G401.6 (cell line): ENCODE results near the gene ZMIZ1.

ENCODE experiments used
- FAIRE-seq: peaks from 2 replicates; lab custom pipeline; 2012; peaks lifted over from hg19 to GRCh38; lab: Jason Lieb, UNC

Gene ZMIZ1

DNA sequence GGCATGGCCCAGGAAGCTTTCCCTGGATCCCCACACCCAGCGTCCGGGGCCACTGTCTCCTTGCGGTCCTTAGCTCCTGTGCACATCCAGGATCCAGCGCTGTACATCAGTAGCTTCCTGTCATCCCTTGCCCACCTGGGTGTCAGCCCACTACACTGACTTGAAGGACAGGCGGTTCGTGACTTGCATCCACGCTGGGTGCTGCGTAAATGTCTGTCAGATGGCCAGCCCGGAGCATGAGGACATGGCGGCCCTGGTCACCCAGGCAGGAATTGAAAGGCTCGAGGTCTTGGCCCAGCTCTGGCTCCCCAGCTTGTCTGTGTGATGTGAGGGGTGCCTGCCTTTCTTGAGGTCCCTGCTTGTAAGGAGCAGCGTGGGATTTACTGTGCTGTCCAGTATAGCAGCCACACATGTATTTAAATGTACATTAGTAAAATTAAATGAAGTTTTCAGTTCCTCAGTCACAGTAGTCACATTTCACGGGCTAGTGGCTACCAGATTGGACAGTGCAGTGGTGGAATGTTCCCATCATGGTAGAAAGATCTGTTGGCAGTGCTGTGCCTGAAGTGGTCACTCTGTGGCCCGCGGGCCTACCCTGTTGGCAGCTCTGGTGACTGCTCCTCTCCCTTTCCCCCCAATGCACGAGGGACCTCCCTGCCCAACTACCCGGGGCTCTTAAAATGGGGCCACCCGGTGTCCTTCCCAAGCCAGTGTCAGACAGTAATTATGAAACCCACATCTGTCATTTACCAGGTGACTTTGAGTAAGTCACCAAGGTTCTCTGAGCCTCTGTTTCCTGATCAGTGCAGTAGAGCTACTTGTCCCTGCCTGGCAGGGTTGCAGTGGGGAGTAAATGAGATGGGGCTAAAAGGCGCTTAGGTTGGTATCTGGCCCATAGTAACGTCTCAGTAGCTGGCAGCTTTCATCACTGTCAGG, 180.7 kb downstream of the ZMIZ1 start:
- FAIRE-seq: no peak

DNA sequence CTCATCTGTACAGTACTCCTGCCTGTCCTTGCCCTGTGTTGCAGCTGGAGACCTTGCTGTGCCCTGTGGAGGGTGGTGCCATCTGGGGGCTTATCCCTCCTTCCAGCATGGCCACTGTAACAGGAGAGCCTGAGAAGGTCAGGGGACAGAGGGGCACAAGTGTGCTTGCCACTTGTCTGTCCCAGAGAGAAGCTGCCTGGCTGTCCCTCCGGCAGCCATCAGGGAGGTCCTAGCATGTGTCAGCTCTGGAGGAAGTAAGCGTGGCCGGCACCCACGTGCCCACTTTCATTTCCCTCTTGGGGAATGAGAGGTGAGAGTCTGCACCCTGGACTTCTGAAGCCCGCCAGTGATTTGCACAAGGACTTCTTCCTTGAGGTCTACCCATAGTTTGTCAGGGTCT, 181.5 kb downstream of the ZMIZ1 start:
- no peak for FAIRE-seq

DNA sequence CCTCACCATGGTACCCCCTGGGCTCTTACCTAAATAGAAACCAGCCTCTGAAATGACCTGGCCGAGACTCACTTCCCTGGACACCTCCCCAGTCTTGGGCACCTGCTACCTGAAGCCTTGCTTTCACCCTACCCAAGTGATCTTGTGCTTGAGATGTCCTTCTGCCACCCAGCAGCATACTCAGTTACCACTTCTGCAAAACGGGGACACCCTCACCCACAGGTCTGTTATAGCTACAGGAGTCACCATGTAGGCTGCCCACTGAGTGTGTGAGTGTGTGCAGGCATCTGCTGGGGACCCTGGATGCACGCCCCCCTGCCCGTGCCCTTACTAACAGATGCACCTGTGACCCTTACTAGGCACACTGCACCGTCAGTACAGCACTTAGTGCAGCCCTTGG, 183.7 kb downstream of the ZMIZ1 start:
- no peak for FAIRE-seq

DNA sequence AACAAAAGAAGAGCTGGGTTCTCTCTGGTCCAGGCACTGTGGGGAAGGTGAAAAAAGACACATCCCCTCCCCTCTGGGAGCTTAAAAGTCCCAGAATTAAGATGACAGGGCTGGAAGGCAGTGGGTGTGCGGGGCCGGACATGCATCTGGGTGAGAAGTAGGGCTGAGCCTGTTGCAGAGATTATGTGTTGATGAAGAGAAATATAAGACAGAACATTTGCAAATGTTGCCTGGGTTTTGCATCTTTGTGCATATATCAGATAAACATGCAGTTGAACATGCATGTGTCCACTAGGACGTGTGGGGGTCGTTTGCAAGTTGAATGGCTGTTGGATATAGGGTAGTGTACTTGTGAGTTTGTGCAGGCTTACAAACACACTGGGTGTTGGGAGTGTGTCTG, 184.2 kb downstream of the ZMIZ1 start:
- FAIRE-seq: no peak

DNA sequence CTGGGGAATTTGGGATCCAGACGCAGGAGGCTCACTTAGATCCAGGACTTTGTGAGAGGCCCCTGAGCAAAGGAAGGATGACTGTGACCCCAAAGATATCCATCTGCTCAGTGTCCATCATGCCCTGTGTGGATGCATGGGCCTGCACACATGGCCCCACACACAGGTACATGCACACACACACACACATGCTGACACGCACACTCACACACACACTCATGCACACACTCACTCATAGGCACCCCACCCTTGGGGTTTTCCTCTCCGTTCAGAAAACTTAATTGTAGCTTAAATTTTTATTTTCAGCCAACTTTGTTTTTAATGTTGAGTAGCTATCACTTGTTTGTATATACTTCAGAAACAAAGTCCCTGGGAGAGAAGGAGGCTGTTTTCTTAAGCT, 184.9 kb downstream of the ZMIZ1 start:
- no peak for FAIRE-seq

DNA sequence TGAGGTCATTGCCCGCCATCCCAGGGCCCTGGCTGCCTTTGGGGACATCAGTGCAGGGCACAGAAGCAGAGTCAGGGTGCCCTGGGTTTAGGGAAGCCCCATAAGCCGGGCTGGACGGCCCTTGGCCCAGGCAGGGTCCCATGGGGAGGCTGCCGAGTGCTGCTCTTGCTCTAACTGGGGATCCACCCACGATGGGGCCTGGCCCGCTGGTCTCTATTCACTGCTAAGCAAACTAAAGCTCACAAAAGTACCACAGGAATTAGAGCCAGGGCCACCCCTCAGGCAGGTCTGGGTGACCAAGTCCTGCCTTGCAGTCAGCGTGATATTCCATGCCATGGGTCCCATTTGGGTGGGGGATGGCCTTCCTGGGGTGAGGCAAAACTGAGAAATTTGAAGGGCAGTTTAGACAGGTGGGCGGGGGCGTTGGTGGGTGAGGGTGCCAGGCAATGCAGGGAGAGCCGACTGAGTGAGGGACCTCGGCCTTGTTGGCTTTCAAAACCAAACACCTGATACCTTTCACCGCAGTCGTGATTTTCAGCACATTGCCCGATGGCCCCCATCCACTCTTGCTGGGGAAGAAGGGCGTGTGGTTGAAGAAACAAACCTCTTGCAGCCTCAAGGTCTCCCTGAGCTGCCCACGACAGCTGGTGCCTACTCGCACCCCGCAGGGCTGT, 185.7 kb downstream of the ZMIZ1 start:
- FAIRE-seq: no peak

DNA sequence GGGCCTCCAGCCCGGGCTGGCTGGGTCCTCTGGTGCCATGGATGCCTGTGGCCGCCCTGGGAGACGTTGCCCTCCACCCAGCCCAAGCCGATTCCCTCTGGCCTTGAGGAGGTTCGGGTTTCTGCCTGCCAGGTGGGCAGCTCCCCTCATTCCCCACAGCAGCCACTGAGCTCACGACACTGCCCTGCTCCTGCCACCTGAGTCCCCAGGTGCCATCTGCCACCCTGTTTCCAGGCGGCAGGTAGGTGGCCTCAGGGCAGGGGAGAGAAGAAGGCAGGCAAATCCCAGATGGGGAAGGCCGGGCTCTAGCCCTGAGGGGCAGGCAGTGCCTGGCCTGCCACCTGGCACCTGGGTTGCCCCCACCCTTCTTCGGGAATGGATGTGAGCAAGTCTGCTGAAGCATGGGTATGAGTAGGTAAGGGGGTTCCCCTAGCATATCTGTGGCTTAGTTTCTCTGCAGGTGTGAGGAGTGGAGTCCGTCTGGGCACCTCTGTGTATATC, 186.3 kb downstream of the ZMIZ1 start:
- no peak for FAIRE-seq

DNA sequence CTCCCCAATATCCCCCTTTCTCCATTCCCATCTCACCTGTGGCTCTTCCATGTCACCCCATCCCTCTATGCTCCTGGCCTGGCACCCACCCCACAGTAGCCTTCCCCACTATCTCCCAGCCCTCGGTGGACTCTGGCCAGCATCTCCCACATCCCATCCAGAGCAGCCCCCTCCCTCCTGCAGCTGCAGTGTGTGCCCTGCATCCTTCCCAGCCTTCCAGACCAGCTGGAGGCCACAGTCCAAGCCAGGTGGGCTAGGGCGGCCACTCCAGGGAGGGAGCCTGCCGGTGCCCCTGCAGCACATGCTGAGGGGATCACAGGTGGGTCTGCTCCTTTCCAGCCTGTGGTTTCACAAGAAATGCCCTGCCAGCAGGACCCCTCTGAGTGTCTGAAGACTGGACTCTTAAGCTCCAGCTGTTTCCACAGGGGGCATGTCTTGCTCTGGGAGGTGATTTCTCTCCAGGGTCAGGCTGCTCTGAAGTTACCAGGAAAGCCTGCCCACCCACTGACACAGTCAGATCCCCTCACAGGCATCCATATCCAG, 187.6 kb downstream of the ZMIZ1 start:
- no peak for FAIRE-seq

DNA sequence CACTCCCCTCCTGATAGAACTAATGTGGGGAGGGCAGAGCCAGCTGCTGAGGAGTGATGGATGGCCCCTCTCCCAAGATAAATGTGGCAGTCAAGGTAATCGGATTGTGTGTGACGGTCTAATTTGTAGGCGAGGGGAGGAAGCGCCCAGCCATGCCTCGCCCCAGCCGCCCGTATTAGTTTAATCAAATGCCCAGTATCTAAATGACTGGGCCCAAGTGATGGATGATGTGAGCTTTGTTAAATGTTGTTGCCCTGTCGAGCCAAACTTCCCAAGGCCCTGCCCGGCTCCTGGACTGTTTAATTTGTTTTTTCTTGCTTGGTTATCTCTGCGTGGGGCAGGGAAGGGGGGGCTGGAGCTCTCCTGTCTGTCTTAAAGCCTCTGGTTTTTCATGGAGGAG, 190.1 kb downstream of the ZMIZ1 start:
- FAIRE-seq: no peak

DNA sequence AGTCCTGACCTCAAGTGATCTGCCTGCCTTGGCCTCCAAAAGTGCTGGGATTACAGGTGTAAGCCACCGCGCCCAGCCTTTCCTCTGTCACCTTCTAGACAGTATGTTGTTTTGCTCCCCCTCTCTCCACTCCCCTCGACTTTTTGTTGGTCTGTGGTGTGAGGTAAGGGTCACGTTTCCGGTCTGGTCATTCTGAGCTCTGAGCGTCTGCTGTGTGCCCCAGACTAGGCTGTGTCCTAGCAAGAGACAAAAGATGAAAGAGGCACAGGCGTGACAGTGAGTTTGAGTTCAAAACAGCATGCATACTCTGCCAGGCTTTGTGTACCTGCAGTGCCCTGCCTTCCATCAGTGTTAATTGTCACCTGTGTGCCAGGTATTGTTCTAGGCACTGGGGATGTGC, 191.1 kb downstream of the ZMIZ1 start:
- no peak for FAIRE-seq

DNA sequence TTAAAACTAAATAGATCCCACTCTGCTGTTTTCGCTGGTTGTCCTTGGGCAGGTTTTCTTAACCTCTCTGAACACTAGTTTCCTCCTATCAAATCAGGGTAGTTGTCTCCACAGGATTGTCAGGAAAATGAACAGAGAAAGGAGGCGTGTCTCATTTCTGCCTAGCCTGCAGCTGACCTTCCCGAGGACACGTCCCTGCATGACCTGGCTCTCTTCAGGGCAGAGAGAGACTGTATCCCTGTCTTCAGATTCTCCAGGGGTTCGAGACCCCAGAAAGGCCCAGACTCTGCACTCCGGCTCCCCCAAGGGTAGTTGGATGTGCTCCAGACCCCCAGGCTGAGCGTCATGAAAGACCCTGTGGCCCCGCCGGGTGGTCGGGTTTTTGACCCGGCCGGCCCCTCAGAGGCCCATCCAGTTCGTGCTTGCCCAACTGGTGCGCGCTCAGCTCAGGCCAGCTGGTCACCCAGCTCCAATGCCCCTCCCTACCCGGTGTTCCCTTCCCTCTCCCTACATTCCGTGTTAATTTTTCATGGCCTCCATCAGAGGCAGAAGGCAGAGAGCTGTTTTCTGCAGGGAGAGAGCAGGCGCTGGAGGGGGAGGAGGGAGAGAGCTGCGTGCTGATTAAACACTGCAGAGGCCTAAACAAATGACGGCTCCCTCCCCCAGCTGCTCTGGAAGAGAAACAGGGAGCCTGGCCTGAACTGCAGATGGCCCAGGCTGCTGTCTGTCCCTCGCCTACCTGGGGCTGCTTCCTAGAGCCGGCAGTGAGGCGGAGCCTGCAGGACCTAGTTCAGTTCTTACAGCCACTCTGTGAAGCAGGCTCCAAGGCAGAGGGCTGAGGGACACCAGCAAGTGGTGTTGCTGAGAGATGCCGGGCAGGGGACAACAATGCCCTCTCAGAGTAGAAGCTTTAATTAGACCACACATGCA, 192.3 kb downstream of the ZMIZ1 start:
- no peak for FAIRE-seq

DNA sequence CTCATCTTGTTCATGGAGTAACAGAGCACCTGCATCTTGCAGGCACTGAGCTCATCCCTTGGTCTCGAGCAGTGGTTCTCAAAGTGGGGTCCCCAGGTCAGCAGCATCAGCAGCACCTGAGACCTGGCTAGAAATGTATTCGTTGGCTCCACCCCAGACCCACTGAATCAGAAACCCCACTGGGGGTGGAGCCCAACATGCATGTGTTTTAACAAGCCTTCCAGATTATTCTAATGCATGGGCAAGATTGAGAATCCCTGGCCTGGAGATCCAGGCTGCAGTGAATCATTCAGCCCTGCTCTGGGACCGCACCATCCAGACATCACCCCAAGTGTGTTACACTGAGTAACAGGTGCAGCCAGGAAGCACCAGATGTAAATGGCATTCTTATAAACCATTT, 193.4 kb downstream of the ZMIZ1 start:
- no peak for FAIRE-seq

DNA sequence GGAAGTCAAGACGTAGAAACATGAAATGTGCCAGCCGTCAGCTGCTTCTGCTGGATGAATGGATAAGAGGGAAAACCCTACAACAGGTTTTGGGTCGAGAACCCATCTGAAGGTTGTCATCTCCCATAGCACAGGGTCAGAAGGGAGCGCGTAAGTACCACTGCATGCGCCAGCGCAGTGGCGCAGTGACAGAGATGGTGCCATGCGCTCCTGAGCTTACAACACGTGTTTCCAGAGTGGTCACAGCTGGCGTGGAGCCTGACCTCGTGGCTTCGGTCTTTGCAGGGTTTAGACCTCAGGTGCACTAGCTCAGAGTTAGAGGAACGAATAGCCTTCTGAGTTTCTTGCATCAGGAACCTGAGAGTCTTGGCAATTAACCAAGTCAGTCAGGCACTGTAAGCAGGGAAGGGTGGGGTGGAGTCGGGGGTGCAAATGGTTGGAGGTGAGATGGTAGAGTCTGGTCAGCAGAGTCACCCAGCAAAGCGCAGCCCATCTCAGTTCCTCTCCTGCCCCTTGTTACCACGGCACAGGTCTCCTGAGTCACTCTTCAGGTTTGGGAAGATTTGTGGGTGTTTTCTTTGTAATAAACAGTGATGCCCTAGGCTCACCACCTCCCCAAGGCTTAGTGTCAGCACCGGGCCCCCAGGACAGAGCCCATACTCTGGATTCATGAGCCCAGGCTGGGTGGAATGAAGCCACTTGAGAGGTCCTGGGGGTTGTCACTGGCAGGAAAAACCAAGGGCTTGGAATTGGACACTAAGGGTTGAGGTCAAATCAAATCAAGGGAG, 194.4 kb downstream of the ZMIZ1 start:
- no peak for FAIRE-seq

DNA sequence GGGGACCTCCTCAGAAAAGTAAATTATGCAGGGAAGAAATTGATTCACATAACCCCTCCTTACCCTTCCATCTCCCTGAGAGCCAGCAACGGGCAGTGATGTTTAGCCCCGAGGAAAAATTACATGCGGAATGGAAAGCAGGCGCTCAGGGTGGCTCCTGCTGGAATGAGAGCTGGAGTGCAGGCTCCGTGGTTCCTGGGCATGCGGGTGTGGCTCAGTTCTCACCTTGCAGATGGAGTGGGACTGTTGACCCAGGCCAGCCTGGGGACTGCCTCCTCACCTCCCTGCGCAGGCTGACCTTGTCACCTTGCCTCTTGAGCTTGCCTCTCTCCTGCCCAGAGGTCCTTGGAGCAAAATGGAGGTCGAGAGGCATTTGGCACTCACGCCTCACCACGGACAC, 195.2 kb downstream of the ZMIZ1 start:
- no peak for FAIRE-seq

DNA sequence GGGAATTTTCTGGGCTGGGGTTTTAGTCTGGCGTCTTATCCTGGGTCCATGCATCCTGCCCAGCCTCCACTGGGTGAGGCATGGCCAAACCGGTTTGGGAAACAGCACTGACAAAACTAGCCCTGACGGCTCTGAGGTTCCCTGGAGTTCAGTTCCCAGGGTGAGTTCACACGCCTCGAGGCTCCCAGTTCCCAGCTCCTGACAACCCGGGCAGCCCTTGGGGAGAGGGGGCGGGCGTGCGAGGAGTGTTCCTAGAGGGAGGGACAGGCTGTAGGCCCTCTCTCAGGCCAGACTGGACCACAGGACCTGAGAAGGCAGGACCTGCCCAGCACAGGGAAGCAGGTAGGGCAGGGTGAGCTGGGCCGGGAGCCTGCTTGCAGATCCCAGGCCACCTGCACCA, 196.2 kb downstream of the ZMIZ1 start:
- FAIRE-seq: no peak

DNA sequence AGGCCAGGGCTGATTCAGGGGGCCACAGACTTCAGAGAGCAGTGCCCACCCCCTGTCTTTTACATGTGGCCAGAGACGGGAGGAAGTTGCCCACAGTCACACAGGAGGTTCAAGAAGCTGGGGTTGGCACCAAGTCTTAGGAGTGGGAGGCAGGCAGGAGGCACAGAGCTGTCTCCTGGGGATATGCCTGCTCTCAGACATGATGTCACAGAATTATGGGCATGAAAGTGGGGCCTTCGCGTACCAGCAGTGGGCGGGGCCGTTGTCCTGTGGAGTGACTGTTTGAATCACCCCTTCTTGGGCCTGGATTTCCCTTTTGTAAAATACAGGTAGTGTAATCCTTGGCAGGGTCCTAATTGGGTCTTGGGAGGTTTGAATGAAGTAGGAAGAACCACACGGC, 197.3 kb downstream of the ZMIZ1 start:
- no peak for FAIRE-seq

DNA sequence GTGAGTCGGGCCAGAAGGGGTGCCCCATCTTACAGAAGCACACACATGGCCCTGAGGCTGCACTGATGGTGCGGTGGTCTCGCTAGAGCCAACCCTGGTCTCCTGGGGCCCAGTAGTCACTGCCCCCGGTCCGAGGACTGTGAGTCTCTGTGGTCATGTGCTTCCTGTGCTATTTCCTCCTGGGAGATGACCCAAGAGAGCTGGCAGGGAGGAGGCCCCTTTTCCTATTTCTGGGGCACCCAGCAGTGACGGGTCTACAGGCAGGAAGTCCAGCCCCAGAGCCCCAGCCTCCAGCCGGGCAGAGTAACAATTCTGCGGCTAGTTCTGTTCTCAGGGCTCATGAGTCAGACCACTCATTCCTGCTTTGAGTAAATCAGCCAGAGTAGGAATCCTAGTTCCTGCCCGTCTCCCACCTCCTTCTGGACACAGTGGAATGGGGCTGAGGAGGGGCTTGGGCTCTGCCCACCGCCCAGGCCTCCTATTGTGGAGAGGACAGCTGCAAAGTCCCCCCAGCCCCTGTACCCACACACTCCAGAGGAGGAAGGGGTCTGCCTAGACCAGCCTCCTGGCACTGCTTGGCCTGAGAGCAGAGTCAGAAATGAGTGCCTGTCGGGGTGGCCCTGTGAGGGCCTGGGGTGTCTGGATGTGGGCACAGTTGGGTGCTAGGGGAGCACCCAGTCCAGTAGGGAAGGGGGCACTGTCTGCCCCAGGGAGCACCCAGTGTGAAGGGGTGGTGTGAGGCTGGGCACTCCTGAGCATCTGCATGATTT, 198.0 kb downstream of the ZMIZ1 start:
- FAIRE-seq: no peak

DNA sequence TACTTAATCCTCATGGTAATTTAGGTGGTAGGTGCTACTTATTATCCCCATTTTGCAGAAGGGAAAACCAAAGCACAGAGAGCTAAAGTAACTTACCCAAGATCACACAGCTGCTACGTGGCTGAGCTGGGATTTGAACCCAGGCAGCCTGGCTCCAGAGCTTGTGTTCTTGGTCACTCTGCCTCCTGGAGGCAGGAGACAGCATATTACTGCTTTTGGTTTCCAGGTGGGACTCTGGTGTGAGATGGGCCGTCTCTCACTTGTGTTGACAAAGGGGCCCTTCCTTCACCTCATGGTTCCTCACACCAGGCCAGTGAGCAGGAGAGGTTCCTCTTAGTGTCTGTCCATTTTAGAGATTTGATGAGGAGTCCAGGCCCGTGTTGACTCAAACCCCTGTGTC, 198.7 kb downstream of the ZMIZ1 start:
- FAIRE-seq: no peak

DNA sequence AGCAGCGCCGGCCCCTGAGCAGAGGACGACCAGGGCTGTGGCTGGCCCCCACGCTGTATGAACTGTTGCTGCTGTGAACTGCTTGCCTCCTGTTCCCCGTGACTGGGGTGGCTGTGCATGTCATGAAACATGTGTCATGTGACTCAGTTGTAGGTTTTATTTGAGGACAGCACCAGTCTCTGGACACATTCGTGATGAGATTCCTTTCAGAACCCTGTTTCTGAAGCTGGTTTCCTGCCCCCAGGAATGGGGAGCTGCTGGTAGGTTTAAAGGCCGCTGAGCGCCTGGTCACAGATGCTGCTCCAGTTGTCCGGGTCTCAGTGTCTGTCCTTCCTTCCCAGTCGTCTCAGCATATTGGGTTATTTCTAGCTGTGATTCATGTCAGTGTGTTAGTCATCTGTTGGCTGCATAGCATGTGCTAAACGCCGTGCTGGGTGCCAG, 199.4 kb downstream of the ZMIZ1 start:
- no peak for FAIRE-seq

DNA sequence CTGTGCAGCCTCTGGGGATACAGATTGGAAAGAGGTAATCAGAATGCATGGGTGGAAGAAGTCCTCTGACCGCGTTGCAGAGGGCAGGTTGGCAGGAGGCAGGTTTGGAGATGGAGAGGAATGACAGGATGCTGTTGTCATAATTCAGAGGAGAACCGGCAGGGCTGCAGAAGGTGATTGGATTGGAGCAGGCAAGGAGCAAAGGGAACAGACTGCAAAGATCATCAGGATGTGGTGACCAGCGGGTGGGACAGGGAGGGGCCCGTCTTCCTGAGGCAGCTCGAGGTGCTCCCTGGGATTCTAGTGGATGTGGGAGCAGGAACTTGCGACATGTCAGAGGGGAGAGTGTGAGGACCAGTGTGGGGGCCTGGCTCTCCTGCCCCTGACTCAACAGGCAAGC, 200.0 kb downstream of the ZMIZ1 start:
- no peak for FAIRE-seq

DNA sequence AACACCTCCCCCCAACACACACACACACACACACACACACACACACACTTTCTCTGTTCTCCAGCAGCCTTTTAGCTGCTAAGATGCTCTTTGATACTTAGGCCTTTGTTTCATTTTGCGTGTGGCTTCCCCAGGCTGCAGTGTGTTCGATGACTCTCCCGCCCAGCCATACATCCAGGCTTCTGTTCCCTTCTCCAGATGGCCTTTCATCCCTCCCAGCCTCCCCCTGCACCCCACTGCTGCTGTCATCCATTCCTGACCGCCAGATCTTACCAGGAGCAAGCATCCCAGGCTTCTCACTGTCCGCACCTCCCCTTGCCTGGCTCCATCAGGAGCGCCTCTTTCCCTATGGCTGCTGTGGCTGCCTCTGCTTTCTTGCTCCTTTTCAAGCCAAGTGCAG, 200.7 kb downstream of the ZMIZ1 start:
- FAIRE-seq: no peak
